ENCODE results near the gene PELI3. TPM values are rescaled to one million over a fixed set of nuclear protein-coding genes. Genes with fewer than 3 reads are reported as not detected.

PELI3 gene
- total RNA-seq, 2 experiments from 2014 or later, result 6.7 to 7.2 TPM

- Mint-ChIP-seq H3K4me3 (no peak overlapping the region), H3K36me3 (ENCODE audit: low read depth) (no peaks in the 10 kb centered on the region), H3K27me3 (peaks cover 2% of the 10 kb centered on the region), H3K9me3 (no peaks in the 10 kb centered on the region), H3K4me1 (peaks cover 28% of the 10 kb centered on the region), H3K27ac (no peak overlapping the region)
- DNase-seq, result no peak
- ChIA-PET POLR2A (interaction anchor here (0.6 kb wide), 1 partner anchor 623 kb away, joined by 6 read pairs; no protein-coding TSS in a partner anchor), CTCF (interaction anchor here (1.1 to 2.1 kb wide), 6 partner anchors 9 to 190 kb away, joined by 3 to 9 read pairs (median 4); partner anchors contain the start of genes DPP3 and MRPL11)
These were observed 3.3 kb downstream of the PELI3 start for GRCh38 chr11:66470015-66470414.

- Mint-ChIP-seq H3K9me3 (no peaks in the 10 kb centered on the region), H3K36me3 (ENCODE audit: low read depth) (no peaks in the 10 kb centered on the region), H3K4me3 (no peak overlapping the region), H3K27me3 (peaks cover 2% of the 10 kb centered on the region), H3K27ac (peak overlapping the region; percentile 60), H3K4me1 (peaks cover 19% of the 10 kb centered on the region)
- CTCF ChIA-PET, result interaction anchor here (0.6 to 2.1 kb wide), 5 partner anchors 8 to 188 kb away, joined by 3 to 8 read pairs (median 4); partner anchors contain the start of gene DPP3
- POLR2A ChIA-PET, result no interaction called here
- no peak for DNase-seq
These were observed 4.4 kb downstream of the PELI3 start for GRCh38 chr11:66471142-66471541.

DNA sequence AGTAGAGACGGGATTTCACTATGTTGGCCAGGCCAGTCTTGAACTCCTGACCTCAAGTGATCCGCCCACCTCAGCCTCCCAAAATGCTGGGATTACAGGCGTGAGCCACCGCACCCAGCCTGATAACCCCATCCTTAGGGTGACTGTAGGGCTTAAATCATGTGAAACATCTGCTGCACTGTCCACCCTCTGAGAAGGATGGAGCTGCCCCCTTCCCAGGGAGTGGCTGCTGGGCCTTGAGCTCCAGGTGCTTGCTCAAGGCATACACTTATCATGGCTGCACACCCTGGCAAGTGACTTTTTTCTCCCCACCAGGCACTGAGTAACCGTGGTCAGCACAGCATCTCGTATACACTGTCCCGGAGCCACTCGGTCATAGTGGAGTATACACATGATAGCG is 5.3 kb downstream of the PELI3 start:
- POLR2A ChIA-PET, result no interaction called here
- H3K4me1 Mint-ChIP-seq, result peaks cover 14% of the 10 kb centered on the region
- no peak overlapping the region for H3K4me3 Mint-ChIP-seq
- H3K27me3 Mint-ChIP-seq, result peaks cover 2% of the 10 kb centered on the region
- H3K36me3 Mint-ChIP-seq (ENCODE audit: low read depth), result no peaks in the 10 kb centered on the region
- DNase-seq, result no peak
- no peak overlapping the region for H3K27ac Mint-ChIP-seq
- CTCF ChIA-PET, result interaction anchor here (0.6 kb wide), 1 partner anchor 44 kb away, joined by 4 read pairs; no protein-coding TSS in a partner anchor
- no peaks in the 10 kb centered on the region for H3K9me3 Mint-ChIP-seq

- ChIA-PET POLR2A (no interaction called here), CTCF (interaction anchor here (0.5 to 0.9 kb wide), 2 partner anchors 52 to 193 kb away, joined by 3 read pairs; no protein-coding TSS in a partner anchor)
- peaks cover 5% of the 10 kb centered on the region for H3K4me1 Mint-ChIP-seq
- H3K4me3 Mint-ChIP-seq, result no peak overlapping the region
- no peak for DNase-seq
- no peak overlapping the region for H3K27ac Mint-ChIP-seq
- H3K9me3 Mint-ChIP-seq, result no peaks in the 10 kb centered on the region
- no peaks in the 10 kb centered on the region for H3K36me3 Mint-ChIP-seq (ENCODE audit: low read depth)
- no peaks in the 10 kb centered on the region for H3K27me3 Mint-ChIP-seq
These were observed 6.5 kb downstream of the PELI3 start for GRCh38 chr11:66473167-66473566.

DNA sequence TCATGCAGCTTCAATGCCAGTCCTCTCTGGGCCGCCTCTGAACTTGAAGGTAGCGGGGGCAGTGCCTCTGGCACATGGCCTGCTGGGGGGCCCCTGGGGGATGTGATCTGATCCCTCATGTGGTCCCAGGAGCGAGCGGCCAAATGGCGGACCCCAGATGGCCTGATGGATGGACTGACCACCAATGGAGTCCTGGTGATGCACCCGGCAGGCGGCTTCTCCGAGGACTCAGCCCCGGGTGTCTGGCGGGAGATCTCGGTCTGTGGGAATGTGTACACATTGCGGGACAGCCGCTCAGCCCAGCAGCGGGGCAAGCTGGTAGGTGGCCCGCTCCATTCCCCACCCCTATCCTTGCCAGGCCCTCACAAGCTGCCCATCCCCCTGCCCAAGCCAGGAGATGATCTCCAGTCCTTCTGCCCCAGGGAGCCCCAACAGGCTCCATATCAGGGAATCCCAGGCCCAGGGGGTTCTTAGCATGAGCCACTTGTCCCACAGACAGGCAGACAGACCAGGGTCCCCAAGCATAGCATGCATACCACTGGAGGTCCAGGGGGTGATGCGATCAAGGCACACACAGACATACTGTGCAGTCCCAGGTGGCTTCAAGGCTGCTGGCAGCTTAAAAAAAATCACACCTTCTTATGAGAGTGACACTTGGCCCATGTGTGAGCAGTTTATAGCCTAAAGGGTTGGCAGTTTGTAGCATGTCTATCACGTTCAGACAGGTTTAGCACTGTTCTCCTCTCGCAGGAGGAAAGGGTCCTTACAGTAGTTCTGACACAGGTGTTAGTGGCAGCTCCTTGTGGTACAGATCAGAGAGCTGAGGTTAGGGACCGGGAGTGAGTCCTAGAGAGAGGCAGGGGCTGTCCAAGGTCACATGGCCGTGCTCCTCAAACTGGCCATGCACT is 7.2 kb downstream of the PELI3 start:
- H3K27me3 Mint-ChIP-seq, result no peaks in the 10 kb centered on the region
- H3K4me3 Mint-ChIP-seq, result no peak overlapping the region
- H3K9me3 Mint-ChIP-seq, result no peaks in the 10 kb centered on the region
- ChIA-PET POLR2A (no interaction called here), CTCF (interaction anchor here (0.9 kb wide), 1 partner anchor 52 kb away, joined by 3 read pairs; no protein-coding TSS in a partner anchor)
- no peak overlapping the region for H3K27ac Mint-ChIP-seq
- DNase-seq, result no peak
- no peaks in the 10 kb centered on the region for H3K36me3 Mint-ChIP-seq (ENCODE audit: low read depth)
- peaks cover 3% of the 10 kb centered on the region for H3K4me1 Mint-ChIP-seq

- POLR2A ChIA-PET, result interaction anchor here (0.5 kb wide), 1 partner anchor 79 kb away, joined by 6 read pairs; no protein-coding TSS in a partner anchor
- no peaks in the 10 kb centered on the region for H3K36me3 Mint-ChIP-seq (ENCODE audit: low read depth)
- H3K27ac Mint-ChIP-seq, result no peak overlapping the region
- DNase-seq, result no peak
- no peaks in the 10 kb centered on the region for H3K27me3 Mint-ChIP-seq
- no peaks in the 10 kb centered on the region for H3K9me3 Mint-ChIP-seq
- no peak overlapping the region for H3K4me3 Mint-ChIP-seq
- peaks cover 10% of the 10 kb centered on the region for H3K4me1 Mint-ChIP-seq
- CTCF ChIA-PET, result interaction anchor here (0.6 to 1.0 kb wide), 2 partner anchors 37 to 59 kb away, joined by 3 read pairs; partner anchors contain the start of gene MRPL11
These were observed 8.9 kb downstream of the PELI3 start for GRCh38 chr11:66475349-66476172.

GRCh38 chr11:66476173-66476840 is 9.6 kb downstream of the PELI3 start:
- no peak for DNase-seq
- Mint-ChIP-seq H3K4me1 (peaks cover 14% of the 10 kb centered on the region), H3K36me3 (ENCODE audit: low read depth) (no peaks in the 10 kb centered on the region), H3K27ac (no peak overlapping the region), H3K27me3 (no peaks in the 10 kb centered on the region), H3K9me3 (no peaks in the 10 kb centered on the region), H3K4me3 (no peak overlapping the region)
- POLR2A ChIA-PET, result interaction anchor here (0.5 kb wide), 1 partner anchor 80 kb away, joined by 6 read pairs; no protein-coding TSS in a partner anchor
- CTCF ChIA-PET, result interaction anchor here (0.6 to 1.2 kb wide), 2 partner anchors 9 to 59 kb away, joined by 3 read pairs; partner anchors contain the start of gene PELI3

GRCh38 chr11:66476841-66477251 is 10.1 kb downstream of the PELI3 start:
- ChIA-PET CTCF (interaction anchor here (0.6 to 1.2 kb wide), 2 partner anchors 10 to 113 kb away, joined by 3 read pairs; partner anchors contain the start of gene PELI3), POLR2A (no interaction called here)
- no peaks in the 10 kb centered on the region for H3K36me3 Mint-ChIP-seq (ENCODE audit: low read depth)
- no peaks in the 10 kb centered on the region for H3K27me3 Mint-ChIP-seq
- H3K9me3 Mint-ChIP-seq, result no peaks in the 10 kb centered on the region
- DNase-seq, result no peak
- H3K27ac Mint-ChIP-seq, result no peak overlapping the region
- peaks cover 16% of the 10 kb centered on the region for H3K4me1 Mint-ChIP-seq
- H3K4me3 Mint-ChIP-seq, result no peak overlapping the region

DNA sequence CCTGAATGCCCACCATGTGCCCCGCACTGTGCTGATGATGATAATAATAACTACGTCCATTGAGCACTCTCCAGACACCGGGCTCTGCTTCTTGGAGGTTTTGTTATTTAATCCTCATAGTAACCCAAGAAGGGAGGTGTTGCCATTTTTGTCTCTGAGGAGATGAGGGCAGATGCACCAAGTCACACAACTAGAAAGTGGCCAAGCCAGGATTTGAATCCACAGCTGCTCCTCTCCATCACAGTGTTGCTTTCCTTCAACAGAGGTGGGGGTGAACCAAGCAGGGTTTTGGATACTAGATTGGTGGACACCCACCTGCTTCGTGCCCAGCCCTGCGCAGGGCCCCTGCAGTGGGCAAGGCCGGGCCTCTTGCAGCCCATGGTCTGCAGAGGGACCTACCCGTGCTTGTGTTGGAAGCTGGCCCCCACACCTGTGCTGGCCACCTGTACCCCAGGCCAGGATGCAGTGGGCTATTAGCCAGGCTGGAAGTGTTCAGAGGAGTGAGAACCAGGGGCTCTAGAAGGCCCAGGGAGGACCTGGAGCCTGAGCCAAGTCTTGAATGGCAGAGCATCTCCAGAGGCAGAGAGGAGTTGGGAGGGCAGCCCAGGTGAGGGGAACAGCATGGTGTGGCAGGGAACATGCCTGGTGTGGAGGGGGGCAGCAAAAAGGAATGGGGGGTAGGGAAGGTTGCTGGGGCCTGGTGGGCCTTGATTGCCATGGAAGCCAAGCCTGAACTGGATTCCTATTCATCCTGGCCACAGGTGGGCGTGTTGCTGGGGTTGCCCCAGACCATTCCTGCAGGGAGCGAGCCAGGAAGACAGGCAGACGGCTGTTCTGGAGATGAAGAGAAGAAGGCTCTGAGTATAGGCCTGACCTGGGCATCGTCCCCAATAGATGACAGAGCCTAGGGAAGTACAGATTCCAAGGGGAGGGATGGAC is 10.8 kb downstream of the PELI3 start:
- Mint-ChIP-seq H3K27me3 (no peaks in the 10 kb centered on the region), H3K27ac (no peak overlapping the region), H3K4me1 (peaks cover 22% of the 10 kb centered on the region), H3K9me3 (no peaks in the 10 kb centered on the region), H3K36me3 (ENCODE audit: low read depth) (peaks cover 1% of the 10 kb centered on the region), H3K4me3 (no peak overlapping the region)
- no peak for DNase-seq
- CTCF ChIA-PET, result interaction anchor here (0.6 to 2.1 kb wide), 3 partner anchors 10 to 114 kb away, joined by 3 to 8 read pairs (median 3); partner anchors contain the start of gene PELI3
- POLR2A ChIA-PET, result no interaction called here

DNA sequence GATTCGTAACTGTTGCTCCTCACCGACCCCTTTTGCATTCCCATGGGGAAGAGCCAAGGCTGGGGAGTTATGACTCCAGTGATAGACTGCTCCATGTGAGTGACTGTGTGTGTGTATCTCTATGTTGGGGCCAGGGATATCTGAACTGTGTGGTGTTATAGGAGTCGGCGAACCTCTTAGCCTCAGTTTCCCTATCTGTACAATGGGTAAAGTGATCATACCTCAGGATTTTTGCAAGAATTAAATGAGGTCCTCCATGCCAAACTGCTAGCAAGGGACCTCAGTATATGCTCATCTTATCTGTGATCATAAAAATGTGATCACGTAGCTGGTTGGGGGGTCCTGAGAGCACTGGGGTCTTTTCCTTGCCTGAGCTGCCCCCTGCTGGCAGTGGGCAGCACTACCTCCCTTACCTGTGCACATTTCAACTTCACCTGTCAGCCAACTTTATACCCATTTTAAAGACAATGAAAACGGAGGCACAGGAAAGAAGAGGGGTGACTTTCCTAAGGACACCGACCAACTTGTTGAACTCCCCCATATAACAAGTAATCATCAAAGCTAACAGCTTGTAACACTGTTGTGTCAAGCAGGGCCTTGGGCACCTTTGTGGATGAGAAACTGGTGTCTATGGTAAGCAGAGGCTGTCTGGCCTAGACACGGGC is 12.2 kb downstream of the PELI3 start:
- Mint-ChIP-seq H3K4me3 (peak overlapping the region; percentile 87), H3K36me3 (ENCODE audit: low read depth) (peaks cover 3% of the 10 kb centered on the region), H3K9me3 (no peaks in the 10 kb centered on the region), H3K4me1 (peaks cover 24% of the 10 kb centered on the region), H3K27ac (peak overlapping the region; percentile 95), H3K27me3 (no peaks in the 10 kb centered on the region)
- DNase-seq, result peak; percentile 17
- CTCF ChIA-PET, result interaction anchor here (1.1 to 2.2 kb wide), 4 partner anchors 9 to 40 kb away, joined by 3 to 12 read pairs (median 6); partner anchors contain the start of genes MRPL11 and PELI3
- POLR2A ChIA-PET, result no interaction called here

Data from activated CD4-positive, alpha-beta T cell treated with anti-CD3 and anti-CD28 coated beads, Interleukin-2, amount 10 ng/mL, durations not matched to agents 7 days and 5 days (primary cell).